ENCODE results near the gene PDZD11.
"Not testable (repeated sequence)": the region's sequence is repeated elsewhere in the genome, so short reads cannot be mapped to it uniquely, and the experiment has no call there.

PDZD11 gene

GRCh38 chrX:70289793-70290770, at the start of gene PDZD11, which contains the start of gene KIF4A:
TSS of gene PDZD11 (minus strand) at chrX:70289927. CDS start at chrX:70289341, 586 bp downstream.
TSS of gene KIF4A (plus strand) at chrX:70290104. CDS start at chrX:70290459, 355 bp downstream.
- peak; percentile 45 for DNase-seq

GRCh38 chrX:70338290-70338689, 48.6 kb upstream of the PDZD11 start:
- no peak for DNase-seq

GRCh38 chrX:70336767-70337166, 47.0 kb upstream of the PDZD11 start:
- no peak for DNase-seq

GRCh38 chrX:70332600-70332999, 42.9 kb upstream of the PDZD11 start:
- DNase-seq = no peak

- DNase-seq = no peak
Measured at GRCh38 chrX:70331161-70331560, 41.4 kb upstream of the PDZD11 start.

- DNase-seq = no peak
Measured at GRCh38 chrX:70324326-70324725, 34.6 kb upstream of the PDZD11 start.

GRCh38 chrX:70323628-70324027, 33.9 kb upstream of the PDZD11 start:
- DNase-seq = not testable (repeated sequence)

- no peak for DNase-seq
Measured at GRCh38 chrX:70322784-70323183, 33.1 kb upstream of the PDZD11 start.

- no peak for DNase-seq
Measured at GRCh38 chrX:70313503-70313902, 23.8 kb upstream of the PDZD11 start.

GRCh38 chrX:70301716-70302115, 12.0 kb upstream of the PDZD11 start:
- no peak for DNase-seq

- DNase-seq = no peak
Measured at GRCh38 chrX:70293621-70294020, 3.9 kb upstream of the PDZD11 start.

GRCh38 chrX:70292788-70293187, 3.1 kb upstream of the PDZD11 start:
- no peak for DNase-seq

- DNase-seq = no peak
Measured at GRCh38 chrX:70289168-70289792, 447 bp downstream of the PDZD11 start.

- no peak for DNase-seq
Measured at GRCh38 chrX:70281951-70282350, 7.8 kb downstream of the PDZD11 start, which contains the start of gene RAB41. TSS of gene RAB41 (plus strand) at chrX:70282172. CDS start at chrX:70282218, 46 bp downstream.

GRCh38 chrX:70280573-70280972, 9.2 kb downstream of the PDZD11 start:
- no peak for DNase-seq

- DNase-seq = no peak
Measured at GRCh38 chrX:70279081-70279480, 10.6 kb downstream of the PDZD11 start.

- DNase-seq = not testable (repeated sequence)
Measured at GRCh38 chrX:70274029-70274428, 15.7 kb downstream of the PDZD11 start.

- DNase-seq = no peak
Measured at GRCh38 chrX:70268034-70268433, 21.7 kb downstream of the PDZD11 start, which contains the start of gene ARR3. TSS of gene ARR3 (plus strand) at chrX:70268334. CDS start at chrX:70269386, 1,052 bp downstream.

GRCh38 chrX:70264784-70265183, 24.9 kb downstream of the PDZD11 start:
- DNase-seq = no peak

- DNase-seq = peak; percentile 57
Measured at GRCh38 chrX:70262952-70263567, 26.7 kb downstream of the PDZD11 start.

GRCh38 chrX:70260104-70260503, 29.6 kb downstream of the PDZD11 start, which contains the start of gene P2RY4:
TSS of gene P2RY4 (minus strand) at chrX:70260204. CDS start at chrX:70259624, 580 bp downstream.
- no peak for DNase-seq

- DNase-seq = no peak
Measured at GRCh38 chrX:70257423-70258288, 32.1 kb downstream of the PDZD11 start.
